K562 (cell line): ENCODE measurements around the gene DUOXA2.

ENCODE experiments used
- ARID4B ChIP-seq: sonication (generic); formaldehyde crosslinking; IDR thresholded peaks from 2 replicates; pipeline ENCODE4 v1.8.0; 2022; ENCODE audit warnings: mild to moderate bottlenecking, missing genetic modification reagents
- CTCF ChIP-seq, 3 experiments: IDR thresholded peaks in 2 of 3; conservative IDR thresholded peaks in 1 of 3; 2 replicates each; pipeline ENCODE4 v1.5.1; 2011 to 2012; ENCODE audit warnings: low read length in 3 of 3, mild to moderate bottlenecking in 3 of 3, control low read depth in 2 of 3, improper control_type of control experiment in 1 of 3, inconsistent platforms in 1 of 3, low read depth in 1 of 3, mixed read lengths in 1 of 3, moderate library complexity in 1 of 3; ENCODE audit not compliant: insufficient read depth in 2 of 3
- EGR1 ChIP-seq: fragments of 450-650 bp; conservative IDR thresholded peaks from 2 replicates; pipeline ENCODE4 v1.6.1; 2017; ENCODE audit warnings: mild to moderate bottlenecking
- EP300 ChIP-seq: IDR thresholded peaks from 2 replicates; pipeline ENCODE4 v1.6.1; 2012; ENCODE audit warnings: low read length, improper control_type of control experiment
- NFIC ChIP-seq: fragments of 450-650 bp; IDR thresholded peaks from 2 replicates; pipeline ENCODE4 v1.6.1; 2017; ENCODE audit warnings: mild to moderate bottlenecking, inconsistent platforms
- SNAPC5 ChIP-seq: fragments of 250-450 bp; sonication (Bioruptor Pico); IDR thresholded peaks from 2 replicates; pipeline ENCODE4 v1.8.0; 2021; ENCODE audit warnings: moderate library complexity, mild to moderate bottlenecking, inconsistent platforms
- ZNF121 ChIP-seq: sonication (generic); formaldehyde crosslinking; conservative IDR thresholded peaks from 2 replicates; pipeline ENCODE4 v1.8.0; 2022; ENCODE audit warnings: missing genetic modification reagents
- ZNF75A ChIP-seq: fragments of 450-650 bp; formaldehyde crosslinking; IDR thresholded peaks from 2 replicates; pipeline ENCODE4 v1.4.0; 2020; ENCODE audit warnings: mild to moderate bottlenecking

- TF ChIP-seq CTCF (IDR thresholded peaks at IDR 0.05 in 2 of 3, conservative IDR thresholded peaks at IDR 0.05 in 1 of 3; ENCODE audit: insufficient read depth in 2 of 3, low read depth in 1 of 3, low read length in 3 of 3) (no peak), SNAPC5 (CRISPR knock-in tag) (no peak), NFIC (no peak), ZNF75A (CRISPR knock-in tag) (no peak), ARID4B (CRISPR knock-in tag) (no peak), EGR1 (no peak), EP300 (no peak), ZNF121 (no peak)
These were observed 4.9 kb downstream of the DUOXA2 start for GRCh38 chr15:45118996-45119395.
